Stimulated activated CD4-positive, alpha-beta T cell treated with anti-CD3 and anti-CD28 coated beads, Interleukin-4, amount 100 ng/mL, for 4 hours (primary cell): ENCODE data around the gene STXBP6.

ENCODE experiments used
- DNase-seq, 2 experiments: peaks; one replicate each; pipeline ENCODE4 v3.0.0-alpha.2; 2020

Gene STXBP6

GRCh38 chr14:25011095-25011494, 38.9 kb downstream of the STXBP6 start:
- DNase-seq: no peak

GRCh38 chr14:25010471-25010870, 39.5 kb downstream of the STXBP6 start:
- DNase-seq: no peak

DNA sequence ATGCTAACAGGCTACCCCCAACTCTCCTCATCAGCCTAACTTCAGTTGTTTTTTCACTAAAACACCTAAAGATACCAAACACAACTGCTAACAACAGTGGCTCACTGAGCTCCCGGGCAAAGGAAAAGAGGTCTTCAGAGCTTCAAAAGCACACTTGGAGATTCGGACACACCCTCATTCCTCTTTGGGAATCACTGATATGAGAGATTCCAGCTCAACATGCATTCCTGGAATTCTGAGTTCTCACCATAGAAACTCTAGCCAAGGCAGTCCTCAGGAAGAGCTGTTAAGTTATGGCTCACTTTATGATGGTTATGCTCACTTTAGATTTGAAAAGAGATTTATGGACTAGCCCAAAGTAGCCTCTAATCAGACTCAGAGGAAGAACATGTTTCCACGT, 40.1 kb downstream of the STXBP6 start:
- DNase-seq: no peak

- DNase-seq: no peak
Observed at GRCh38 chr14:25007832-25008231, 42.1 kb downstream of the STXBP6 start.

GRCh38 chr14:25006961-25007795, 42.8 kb downstream of the STXBP6 start:
- no peak for DNase-seq

DNA sequence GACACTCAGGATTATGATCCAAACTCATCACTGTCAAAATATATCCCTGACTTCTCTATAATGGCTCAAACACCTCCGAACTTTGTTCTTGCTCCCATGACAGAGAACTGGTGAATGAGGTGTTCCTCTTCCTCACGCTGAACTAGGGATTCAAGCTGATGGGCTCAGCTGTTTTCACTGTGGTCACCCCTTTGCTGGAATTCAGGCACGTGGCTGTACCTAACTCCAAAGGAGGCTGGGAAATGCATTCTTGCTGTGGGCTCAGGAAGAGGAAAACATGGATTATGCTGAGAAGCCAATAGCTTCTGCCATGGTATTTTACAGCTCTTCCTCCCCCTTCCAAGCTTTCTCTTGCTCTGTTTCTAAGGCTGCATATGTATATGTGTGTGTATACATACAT, 43.9 kb downstream of the STXBP6 start:
- DNase-seq: no peak

- DNase-seq: no peak
Observed at GRCh38 chr14:25004389-25004809, 45.5 kb downstream of the STXBP6 start.

DNA sequence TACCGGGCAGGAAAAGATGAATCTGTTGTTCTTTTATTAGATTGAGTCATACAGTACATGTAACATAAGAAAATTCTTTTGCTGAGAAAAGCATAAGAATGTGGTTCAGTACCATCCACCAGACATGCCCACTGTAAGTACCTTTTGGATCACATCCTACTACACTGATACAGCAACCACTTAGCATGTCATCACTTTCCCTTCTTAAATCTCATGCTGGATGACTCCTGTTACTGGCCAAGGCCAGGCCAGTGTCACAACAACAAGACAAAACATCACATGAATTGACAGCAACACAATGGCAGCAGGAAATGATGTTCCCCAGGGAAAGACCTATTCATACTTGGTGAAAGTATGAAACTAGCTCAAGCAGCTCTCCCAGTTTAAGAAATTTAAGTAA, 46.4 kb downstream of the STXBP6 start:
- no peak for DNase-seq

- no peak for DNase-seq
Observed at GRCh38 chr14:25001601-25002000, 48.3 kb downstream of the STXBP6 start.

- DNase-seq: no peak
Observed at GRCh38 chr14:25001156-25001555, 48.8 kb downstream of the STXBP6 start.

DNA sequence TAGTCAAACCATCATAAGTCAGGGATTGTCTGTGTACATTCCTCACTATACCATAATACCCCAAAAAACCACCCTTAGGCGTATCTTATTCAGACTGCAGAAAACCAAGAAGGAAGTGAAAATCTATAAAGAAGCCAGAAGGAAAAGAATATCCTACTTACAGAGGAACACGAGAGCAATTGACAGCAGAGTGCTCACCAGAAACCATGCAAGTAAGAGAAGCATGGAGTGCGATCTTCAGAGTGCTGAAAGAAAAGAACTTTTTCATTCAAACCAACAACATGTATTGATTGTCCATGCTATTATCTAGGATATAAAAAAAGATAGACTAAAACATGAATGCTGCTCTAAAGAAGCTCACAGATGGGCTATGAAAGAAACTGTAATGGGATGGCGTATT, 50.8 kb downstream of the STXBP6 start:
- DNase-seq: no peak

DNA sequence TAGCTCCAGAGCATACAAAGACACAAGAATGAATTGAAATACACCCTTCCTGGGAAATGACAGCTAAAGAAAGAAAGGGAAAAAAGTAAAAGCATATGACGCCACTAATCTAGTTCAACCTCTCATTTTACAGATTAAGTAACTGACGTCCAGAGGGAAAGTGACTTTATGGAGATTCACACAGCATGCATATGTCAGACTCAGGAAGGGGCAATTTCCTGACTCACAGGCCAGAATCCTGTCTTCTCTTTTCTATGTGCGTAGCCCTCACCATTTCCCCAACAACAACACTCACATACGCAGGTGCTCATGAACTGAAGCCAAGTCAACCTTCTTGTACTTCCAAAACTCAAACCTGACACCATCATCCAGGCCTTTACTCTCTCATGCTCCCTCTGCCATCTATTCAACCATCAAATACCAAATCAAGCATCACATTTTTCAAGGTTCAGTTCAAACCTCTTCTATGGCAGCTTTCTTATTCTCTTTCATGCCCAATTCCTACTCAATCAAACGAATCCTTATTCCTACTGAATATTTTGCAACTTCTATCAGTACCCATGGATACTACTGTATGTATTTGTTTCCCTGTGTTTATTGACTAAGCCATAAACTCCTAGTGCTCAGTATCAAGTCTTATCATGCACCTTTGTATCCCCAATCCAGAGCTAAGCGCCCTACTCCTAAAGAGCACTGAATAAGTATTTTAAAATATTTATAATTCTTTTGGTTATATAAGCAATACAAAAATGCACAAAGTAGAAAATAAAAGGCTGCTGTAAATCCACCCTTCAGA, 52.8 kb downstream of the STXBP6 start:
- DNase-seq: no peak

GRCh38 chr14:24995016-24995415, 54.9 kb downstream of the STXBP6 start:
- no peak for DNase-seq

DNA sequence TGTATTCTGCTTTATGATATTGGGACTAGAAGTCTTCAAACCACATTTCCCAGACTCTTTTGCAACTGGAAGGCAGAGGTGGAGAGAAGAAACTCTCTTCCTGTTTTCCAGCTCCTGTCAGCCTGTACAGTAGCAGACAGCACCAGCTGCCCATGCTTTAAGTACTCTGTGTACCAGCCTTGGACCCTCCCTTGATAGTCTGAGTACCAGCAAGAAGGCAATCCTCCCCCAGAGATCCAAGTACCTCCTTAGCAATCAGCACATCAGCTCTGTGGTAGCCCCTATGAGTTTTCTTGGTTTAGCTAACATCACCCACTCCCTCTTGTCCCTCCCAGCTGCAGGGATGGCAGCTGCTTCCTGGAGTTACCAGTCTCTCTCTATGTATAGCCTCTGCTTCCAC, 56.3 kb downstream of the STXBP6 start:
- no peak for DNase-seq

DNA sequence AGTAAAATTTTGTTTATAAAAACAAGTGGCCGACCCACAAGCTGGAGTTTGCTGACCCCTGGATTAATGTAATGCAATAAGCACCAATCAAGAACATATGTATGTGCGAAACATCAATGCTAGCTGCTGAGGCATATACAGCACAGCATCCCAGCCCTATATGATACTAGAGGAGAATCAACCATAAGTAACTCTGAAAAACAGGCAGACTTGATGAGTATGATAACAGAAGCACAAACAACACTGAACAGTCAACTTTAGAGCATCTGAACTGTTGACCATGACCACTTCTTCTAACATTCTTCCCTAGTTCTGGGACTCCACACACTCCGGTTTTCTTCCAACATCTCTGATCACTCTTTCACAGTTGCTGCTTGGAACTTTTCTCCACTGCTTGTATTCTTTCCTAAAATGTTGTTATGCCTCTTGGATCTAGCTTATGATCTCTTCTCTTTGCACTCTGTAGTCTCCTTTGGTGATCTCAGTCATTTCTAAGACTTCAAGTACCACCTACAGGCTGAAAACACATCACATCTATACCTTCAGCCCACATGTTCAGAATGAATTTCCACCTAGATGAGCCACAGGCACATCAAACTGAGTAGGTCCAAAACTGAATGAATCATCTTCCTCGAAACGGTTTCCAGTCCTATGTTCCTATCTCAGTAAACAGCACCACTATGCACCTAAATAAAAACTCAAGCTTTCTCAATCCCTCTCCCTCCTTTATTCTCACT, 57.2 kb downstream of the STXBP6 start:
- DNase-seq: no peak

GRCh38 chr14:24991821-24992220, 58.1 kb downstream of the STXBP6 start:
- DNase-seq: no peak

GRCh38 chr14:24991288-24991687, 58.7 kb downstream of the STXBP6 start:
- DNase-seq: no peak

DNA sequence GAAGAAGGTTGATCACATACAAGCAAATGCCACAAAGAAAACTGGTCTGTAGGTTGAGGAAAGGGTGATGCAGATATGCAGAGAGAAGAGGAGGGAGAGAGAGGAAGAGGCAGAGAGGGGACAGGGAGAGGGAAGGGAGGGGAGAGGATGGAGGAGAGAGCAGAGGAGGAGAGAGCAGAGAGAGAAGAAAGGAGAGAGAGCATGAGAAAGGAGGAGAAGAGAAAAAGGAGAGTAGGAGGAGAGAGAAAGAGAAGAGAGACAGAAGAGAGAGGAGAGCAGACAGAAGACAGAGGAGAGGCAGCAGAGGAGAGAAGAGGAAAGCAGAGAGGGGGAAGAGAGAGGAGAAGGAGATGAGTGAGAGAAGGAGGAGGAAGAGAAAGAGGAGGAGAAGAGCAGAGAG, 59.2 kb downstream of the STXBP6 start:
- DNase-seq: no peak

GRCh38 chr14:24990050-24990449, 59.9 kb downstream of the STXBP6 start:
- DNase-seq: no peak

GRCh38 chr14:24988760-24989159, 61.2 kb downstream of the STXBP6 start:
- no peak for DNase-seq

GRCh38 chr14:24986206-24986893, 63.6 kb downstream of the STXBP6 start:
- no peak for DNase-seq

DNA sequence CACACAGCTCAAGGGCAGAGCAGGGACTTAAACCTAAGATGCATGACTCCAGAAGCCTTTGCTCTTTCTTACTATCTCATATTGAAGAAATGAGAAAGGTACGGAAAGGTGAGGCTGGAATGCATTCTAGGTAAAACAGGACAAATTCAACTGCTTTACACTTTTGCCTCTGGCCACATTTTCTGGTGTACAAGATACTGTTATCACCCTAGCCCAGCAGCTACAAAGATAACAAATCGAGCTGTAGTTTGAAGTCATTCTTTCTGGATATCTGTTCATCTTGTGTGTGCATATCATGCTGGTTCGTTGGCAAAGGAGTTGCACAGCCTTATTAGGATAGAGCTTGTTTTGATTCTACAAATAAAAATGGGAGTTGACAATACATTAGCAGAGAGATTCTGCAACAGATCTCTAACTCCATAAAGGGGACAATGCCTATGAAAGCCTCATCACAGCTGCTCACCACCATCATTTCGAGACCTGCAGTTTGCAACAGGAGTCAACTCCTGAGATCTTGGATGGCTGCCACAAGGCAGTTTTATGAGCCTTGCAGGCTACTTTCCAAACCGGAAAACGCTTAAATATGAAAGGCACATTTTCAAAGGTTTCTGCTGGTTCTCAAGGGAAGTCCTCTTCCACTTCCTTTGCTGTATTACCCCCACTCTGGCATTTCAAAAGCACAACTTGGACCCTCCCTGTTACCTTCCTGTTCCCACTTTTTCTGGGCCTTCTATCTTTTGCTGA, 64.9 kb downstream of the STXBP6 start:
- DNase-seq: no peak
